Smooth muscle cell (in vitro differentiated cells): Measurements from ENCODE around the gene COL4A6. TPM values are rescaled to one million over a fixed set of nuclear protein-coding genes. Genes with fewer than 3 reads are reported as not detected.

Source experiments
- DNase-seq: peaks from one replicate; lab custom pipeline; 2025; ENCODE audit not compliant: unreplicated experiment; lab: John Stamatoyannopoulos, UW
- H2AFZ ChIP-seq: fragments of 200-600 bp; sonication (generic); 2 replicates; pipeline ENCODE4 v1.6.0; 2016; ENCODE audit warnings: antibody characterized with exemption, low read depth, mild to moderate bottlenecking
- H3F3A ChIP-seq: fragments of 200-600 bp; sonication (generic); 2 replicates; pipeline ENCODE4 v1.6.0; 2017; ENCODE audit warnings: antibody characterized with exemption, low read depth
- H3K27ac ChIP-seq: fragments of 200-600 bp; sonication (generic); 2 replicates; pipeline ENCODE4 v1.5.1; 2016; ENCODE audit warnings: low read depth, mild to moderate bottlenecking
- H3K27me3 ChIP-seq: fragments of 200-600 bp; sonication (generic); 2 replicates; pipeline ENCODE4 v1.6.1; 2016; ENCODE audit warnings: low read depth, mild to moderate bottlenecking
- H3K36me3 ChIP-seq: fragments of 200-600 bp; sonication (generic); 2 replicates; pipeline ENCODE4 v1.5.1; 2016; ENCODE audit warnings: low read depth
- H3K4me1 ChIP-seq: fragments of 200-600 bp; sonication (generic); 2 replicates; pipeline ENCODE4 v1.5.1; 2016; ENCODE audit warnings: low read depth
- H3K4me2 ChIP-seq: fragments of 200-600 bp; sonication (generic); 2 replicates; pipeline ENCODE4 v1.6.0; 2016; ENCODE audit warnings: mild to moderate bottlenecking
- H3K4me3 ChIP-seq: fragments of 200-600 bp; sonication (generic); 2 replicates; pipeline ENCODE4 v1.5.1; 2016; ENCODE audit warnings: mild to moderate bottlenecking
- H3K79me2 ChIP-seq: fragments of 200-600 bp; sonication (generic); 2 replicates; pipeline ENCODE4 v1.6.0; 2016; ENCODE audit warnings: low read depth, mild to moderate bottlenecking
- H3K9ac ChIP-seq: fragments of 200-600 bp; sonication (generic); 2 replicates; pipeline ENCODE4 v1.6.0; 2016; ENCODE audit warnings: low read depth
- H3K9me3 ChIP-seq: fragments of 200-600 bp; sonication (generic); replicated peaks from 2 replicates; pipeline ENCODE4 v1.5.1; 2016; ENCODE audit warnings: low read depth
- H4K20me1 ChIP-seq: fragments of 200-600 bp; sonication (generic); 2 replicates; pipeline ENCODE4 v1.6.0; 2016; ENCODE audit warnings: low read depth
- CTCF ChIP-seq: fragments of 200-600 bp; sonication (generic); IDR thresholded peaks from 2 replicates; pipeline ENCODE4 v1.5.1; 2017; ENCODE audit warnings: borderline replicate concordance, mild to moderate bottlenecking, antibody characterized with exemption; ENCODE audit not compliant: insufficient read depth, poor library complexity, severe bottlenecking
- WGBS: methylation state at CpG from one replicate; pipeline ENCODE4 v1.1.7; 2016; ENCODE audit warnings: low lambda C conversion rate; 5-methylcytosine and 5-hydroxymethylcytosine counted together
- polyA plus RNA-seq: library from polyadenylated mRNA; unstranded; fragments of >200 nt; fragmentation: Nextera tagmentation; extraction: Ambion mirVana; gene quantifications from 2 replicates; pipeline ENCODE4 v1.2.1, GENCODE V29; 2016
- total RNA-seq: library from RNA; depleted of rRNA; stranded (reverse); fragments of >200 nt; gene quantifications from 2 replicates; pipeline ENCODE4 v1.2.3, GENCODE V29; 2014

COL4A6 gene
- total and polyA plus RNA-seq, 2 experiments from 2014 or later: 10.2 to 15.1 TPM

- H2AFZ ChIP-seq: no peak overlapping the region
- no peaks in the 10 kb centered on the region for H3K4me1 ChIP-seq
- TF ChIP-seq CTCF: no peak
- WGBS: 68% methylated on average over 2 of the region's 2 CpGs
- H4K20me1 ChIP-seq: no peaks in the 10 kb centered on the region
- H3K4me2 ChIP-seq: no peak overlapping the region
- no peaks in the 10 kb centered on the region for H3K36me3 ChIP-seq
- H3K27me3 ChIP-seq: no peaks in the 10 kb centered on the region
- H3K79me2 ChIP-seq: no peaks in the 10 kb centered on the region
- H3K9me3 ChIP-seq: no peaks in the 10 kb centered on the region
- H3F3A ChIP-seq: no peaks in the 10 kb centered on the region
- no peak overlapping the region for H3K9ac ChIP-seq
- DNase-seq: no peak
- H3K27ac ChIP-seq: no peak overlapping the region
- no peak overlapping the region for H3K4me3 ChIP-seq
Measured at GRCh38 chrX:108285356-108285755, 152.9 kb downstream of the COL4A6 start.

DNA sequence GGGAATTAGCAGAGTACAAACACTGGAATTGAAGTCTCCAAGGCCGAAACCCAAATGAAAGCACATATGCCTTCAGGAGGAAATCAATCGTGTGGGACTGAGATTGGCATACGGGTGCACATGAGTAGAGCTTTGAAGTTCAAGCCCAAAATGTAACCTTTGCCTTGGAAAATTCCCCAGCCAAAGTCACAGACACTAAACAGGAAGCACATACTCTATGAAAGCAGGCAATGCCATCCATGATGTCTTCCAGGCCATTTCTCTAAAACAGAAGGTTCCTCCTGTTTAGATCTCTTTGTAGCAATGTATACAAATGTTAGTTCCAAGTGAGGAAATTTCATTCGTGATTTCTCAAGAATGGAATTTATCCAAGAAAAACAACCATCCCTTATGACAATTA is 162.5 kb downstream of the COL4A6 start:
- Histone ChIP-seq H3K4me2 (no peak overlapping the region), H3K4me1 (no peaks in the 10 kb centered on the region), H3K9me3 (no peaks in the 10 kb centered on the region), H3F3A (no peaks in the 10 kb centered on the region), H3K4me3 (no peak overlapping the region), H3K27me3 (no peaks in the 10 kb centered on the region), H3K27ac (no peak overlapping the region), H3K36me3 (no peaks in the 10 kb centered on the region), H4K20me1 (no peaks in the 10 kb centered on the region), H2AFZ (no peak overlapping the region), H3K79me2 (no peaks in the 10 kb centered on the region), H3K9ac (no peak overlapping the region)
- TF ChIP-seq CTCF: no peak
- 66% methylated on average over 4 of the region's 4 CpGs for WGBS
- DNase-seq: no peak

- no peak for TF ChIP-seq CTCF
- H3K27ac ChIP-seq: peak overlapping the region; percentile 69
- DNase-seq: no peak
- WGBS: 41% methylated on average over 2 of the region's 2 CpGs
- peaks cover 10% of the 10 kb centered on the region for H3F3A ChIP-seq
- H3K9me3 ChIP-seq: no peaks in the 10 kb centered on the region
- no peaks in the 10 kb centered on the region for H3K79me2 ChIP-seq
- H2AFZ ChIP-seq: no peak overlapping the region
- no peak overlapping the region for H3K4me3 ChIP-seq
- H3K4me1 ChIP-seq: no peaks in the 10 kb centered on the region
- H3K9ac ChIP-seq: no peak overlapping the region
- no peaks in the 10 kb centered on the region for H4K20me1 ChIP-seq
- H3K27me3 ChIP-seq: no peaks in the 10 kb centered on the region
- H3K4me2 ChIP-seq: peak overlapping the region; percentile 28
- H3K36me3 ChIP-seq: no peaks in the 10 kb centered on the region
Measured at GRCh38 chrX:108271397-108271787, 166.8 kb downstream of the COL4A6 start.

DNA sequence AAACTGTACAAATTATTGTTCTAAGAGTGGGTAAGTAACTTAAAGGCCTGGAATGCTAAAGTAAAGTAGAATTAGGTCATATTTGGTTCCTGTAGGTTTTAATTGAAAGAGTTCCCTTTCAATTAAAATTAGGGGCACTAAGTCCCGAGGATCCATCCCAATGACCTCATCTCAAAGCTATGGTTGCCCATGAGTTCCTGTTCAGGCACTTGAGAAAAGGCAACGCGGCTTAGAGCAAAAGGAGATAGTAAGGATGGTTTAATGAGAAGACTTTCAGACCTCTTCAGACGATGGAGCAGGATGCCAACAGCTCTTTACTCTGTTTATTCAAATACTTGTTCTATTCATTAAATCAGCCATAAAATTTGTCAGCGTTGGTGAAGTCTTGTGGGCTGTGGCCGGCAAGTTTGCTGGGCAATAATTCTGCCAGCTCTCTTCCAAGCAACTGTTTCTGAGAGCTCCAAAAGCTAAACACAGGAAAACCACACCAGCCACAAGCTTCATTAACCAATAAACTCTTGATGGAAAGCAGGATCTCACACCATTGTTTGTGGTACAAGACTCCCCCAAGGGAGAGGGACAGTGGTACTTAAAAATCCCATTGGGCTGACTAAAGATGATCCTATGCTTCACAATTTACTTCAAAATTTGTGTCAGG is 167.4 kb downstream of the COL4A6 start:
- Histone ChIP-seq H3K4me2 (peak overlapping the region; percentile 28), H3K27ac (peak overlapping the region; percentile 69), H3K79me2 (no peaks in the 10 kb centered on the region), H3K9me3 (no peaks in the 10 kb centered on the region), H3K4me1 (no peaks in the 10 kb centered on the region), H3K4me3 (no peak overlapping the region), H4K20me1 (no peaks in the 10 kb centered on the region), H2AFZ (no peak overlapping the region), H3K27me3 (no peaks in the 10 kb centered on the region), H3K9ac (no peak overlapping the region), H3K36me3 (no peaks in the 10 kb centered on the region), H3F3A (peaks cover 10% of the 10 kb centered on the region)
- TF ChIP-seq CTCF: no peak
- WGBS: 32% methylated on average over 6 of the region's 6 CpGs
- peak; percentile 2 for DNase-seq
